Measurements from ENCODE around the gene SRR.
"Not testable (repeated sequence)": the region's sequence is repeated elsewhere in the genome, so short reads cannot be mapped to it uniquely, and the experiment has no call there.

The SRR gene

GRCh38 chr17:2295575-2295974, 8.2 kb upstream of the SRR start:
- peak; percentile 29 for DNase-seq

GRCh38 chr17:2297023-2297422, 6.7 kb upstream of the SRR start:
- no peak for DNase-seq

GRCh38 chr17:2299136-2299535, 4.6 kb upstream of the SRR start:
- no peak for DNase-seq

- no peak for DNase-seq
Observed at GRCh38 chr17:2299756-2300155, 4.0 kb upstream of the SRR start.

GRCh38 chr17:2302778-2303203, 959 bp upstream of the SRR start:
- no peak for DNase-seq

- no peak for DNase-seq
Observed at GRCh38 chr17:2304931-2305330, 1.2 kb downstream of the SRR start.

GRCh38 chr17:2309338-2310154, 5.8 kb downstream of the SRR start:
- DNase-seq: no peak

- no peak for DNase-seq
Observed at GRCh38 chr17:2312736-2313135, 9.0 kb downstream of the SRR start.

GRCh38 chr17:2316916-2317205, 13.1 kb downstream of the SRR start:
- DNase-seq: not testable (repeated sequence)

GRCh38 chr17:2317796-2318195, 14.0 kb downstream of the SRR start:
- DNase-seq: no peak

- DNase-seq: no peak
Observed at GRCh38 chr17:2319051-2319450, 15.3 kb downstream of the SRR start.

GRCh38 chr17:2321399-2321798, 17.6 kb downstream of the SRR start:
- no peak for DNase-seq

- no peak for DNase-seq
Observed at GRCh38 chr17:2323629-2324314, 20.0 kb downstream of the SRR start.

GRCh38 chr17:2331303-2331702, 27.6 kb downstream of the SRR start:
- no peak for DNase-seq

GRCh38 chr17:2335726-2336214, 32.0 kb downstream of the SRR start:
- DNase-seq: no peak

GRCh38 chr17:2336215-2336851, 32.6 kb downstream of the SRR start, which contains the start of gene TSR1:
TSS of gene TSR1 (minus strand) at chr17:2336457. CDS start at chr17:2336427, 30 bp downstream.
- DNase-seq: peak; percentile 94

GRCh38 chr17:2336852-2337543, 33.2 kb downstream of the SRR start, which contains the start of gene SGSM2:
TSS of gene SGSM2 (plus strand) at chr17:2337501. CDS start at chr17:2337689, 188 bp downstream.
- DNase-seq: peak; percentile 68

GRCh38 chr17:2337544-2338314, 34.0 kb downstream of the SRR start:
- peak; percentile 62 for DNase-seq

- DNase-seq: no peak
Observed at GRCh38 chr17:2338315-2338657, 34.5 kb downstream of the SRR start.

- DNase-seq: no peak
Observed at GRCh38 chr17:2343421-2343820, 39.7 kb downstream of the SRR start.

GRCh38 chr17:2344528-2344927, 40.8 kb downstream of the SRR start:
- no peak for DNase-seq

GRCh38 chr17:2346475-2346874, 42.7 kb downstream of the SRR start:
- no peak for DNase-seq
